ENCODE data around the gene SMARCC1.
A peak's percentile ranks its signal among the peaks of the same experiment; 100 is the strongest.

The SMARCC1 gene

DNA sequence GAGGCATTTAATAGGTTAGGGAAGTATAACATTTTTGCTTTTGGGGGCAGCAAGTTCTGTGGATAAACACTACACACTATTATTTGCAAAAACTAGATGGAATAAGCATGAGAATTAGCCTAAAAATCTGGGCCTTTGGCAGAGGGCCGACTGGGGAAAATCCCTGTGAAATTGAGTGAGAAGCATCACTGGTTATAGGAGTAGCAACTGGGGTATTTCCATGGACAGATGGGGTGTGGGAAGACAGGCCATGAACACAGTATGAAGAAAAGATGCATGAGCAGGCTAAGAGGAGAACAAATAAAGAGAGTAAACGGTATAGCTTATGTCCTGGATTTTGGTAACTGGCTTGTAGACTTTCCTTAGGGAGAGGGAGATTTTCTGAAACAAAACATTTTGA is 170.1 kb downstream of the SMARCC1 start:
- DNase-seq = no peak
- in situ Hi-C loops (cut with HindIII; ENCODE audit: low pct_ligation_motif_present, low pct_unique_long_range_greater_than_20kb, low sequenced_read_pairs) = no loop called here

DNA sequence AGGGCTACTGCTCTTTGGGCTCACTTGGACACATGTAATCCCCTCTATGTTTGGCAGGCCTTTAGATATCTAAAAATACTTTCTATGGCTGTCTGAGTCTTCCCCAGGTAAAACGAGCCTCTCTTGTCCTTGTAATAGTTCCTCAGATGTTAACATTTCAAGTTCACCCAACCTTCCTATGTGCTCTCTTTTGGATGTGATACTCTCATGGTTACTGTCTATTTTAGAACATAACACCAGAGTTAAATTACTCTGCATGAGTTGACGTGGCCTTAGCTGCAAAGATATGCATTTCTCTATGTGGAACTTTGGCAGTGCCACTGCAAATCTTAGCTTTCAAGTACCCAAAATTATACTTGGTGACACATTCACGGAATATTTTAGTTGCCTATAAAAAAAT is 171.1 kb downstream of the SMARCC1 start:
- in situ Hi-C loops (cut with HindIII; ENCODE audit: low pct_ligation_motif_present, low pct_unique_long_range_greater_than_20kb, low sequenced_read_pairs) = no loop called here
- DNase-seq = no peak

DNA sequence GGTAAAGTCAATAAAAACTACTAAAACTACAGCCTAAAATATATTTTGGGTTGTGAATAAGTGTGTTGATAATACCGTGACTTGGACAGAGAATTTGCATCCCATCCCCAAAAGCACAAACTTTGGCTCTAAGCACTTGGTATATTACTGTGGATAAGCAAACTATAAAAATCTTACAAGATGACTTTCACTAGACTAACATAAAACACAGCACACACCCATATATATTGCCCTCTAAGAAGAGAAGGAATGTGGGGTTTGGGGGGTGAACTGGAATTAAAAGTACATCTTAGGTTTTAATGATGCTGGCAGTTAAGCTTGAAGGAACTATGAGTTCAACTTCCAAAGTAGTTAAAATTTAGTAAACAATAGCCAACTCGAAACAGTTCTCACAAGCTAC is 174.4 kb downstream of the SMARCC1 start:
- in situ Hi-C loops (cut with HindIII; ENCODE audit: low pct_ligation_motif_present, low pct_unique_long_range_greater_than_20kb, low sequenced_read_pairs) = no loop called here
- no peak for DNase-seq

DNA sequence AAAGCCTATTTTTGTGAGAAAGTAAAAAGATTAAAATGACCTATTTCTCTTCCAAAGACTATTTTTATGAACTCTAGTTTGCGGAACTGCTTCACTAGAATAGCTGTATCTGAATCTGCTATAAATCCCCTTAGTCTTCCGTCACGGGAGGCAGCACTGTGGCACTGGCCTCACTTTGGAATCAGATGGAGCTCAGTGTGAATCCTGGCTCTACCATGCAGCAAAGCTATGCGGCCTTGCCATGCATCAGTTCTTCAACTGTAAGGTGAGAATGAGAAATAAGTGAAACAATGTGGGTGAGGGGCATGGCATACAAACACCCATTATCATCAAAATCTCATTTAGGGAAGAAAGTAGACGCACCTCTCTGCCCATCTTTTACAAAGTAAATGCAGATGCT is 175.5 kb downstream of the SMARCC1 start:
- no peak for DNase-seq
- in situ Hi-C loops (cut with HindIII; ENCODE audit: low pct_ligation_motif_present, low pct_unique_long_range_greater_than_20kb, low sequenced_read_pairs) = no loop called here

DNA sequence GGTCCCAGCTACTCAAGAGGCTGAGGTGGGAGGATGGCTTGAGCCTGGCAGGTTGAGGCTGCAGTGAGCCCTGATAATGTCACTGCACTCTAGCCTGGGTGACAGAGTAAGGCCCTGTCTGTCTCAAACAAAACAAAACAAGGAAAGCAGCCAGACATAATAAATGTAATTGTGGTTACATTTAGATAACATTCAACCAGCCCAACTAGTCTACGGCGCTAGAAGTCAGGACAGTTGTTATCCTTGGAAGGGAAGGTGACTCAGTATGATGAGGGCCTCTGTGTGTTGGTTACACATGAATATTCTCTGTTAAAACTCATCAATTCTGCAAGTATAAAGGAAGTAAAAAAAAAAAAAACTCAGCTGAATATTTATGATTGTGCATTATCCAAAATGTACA is 176.0 kb downstream of the SMARCC1 start:
- in situ Hi-C loops (cut with HindIII; ENCODE audit: low pct_ligation_motif_present, low pct_unique_long_range_greater_than_20kb, low sequenced_read_pairs) = no loop called here
- peak; percentile 6 for DNase-seq

DNA sequence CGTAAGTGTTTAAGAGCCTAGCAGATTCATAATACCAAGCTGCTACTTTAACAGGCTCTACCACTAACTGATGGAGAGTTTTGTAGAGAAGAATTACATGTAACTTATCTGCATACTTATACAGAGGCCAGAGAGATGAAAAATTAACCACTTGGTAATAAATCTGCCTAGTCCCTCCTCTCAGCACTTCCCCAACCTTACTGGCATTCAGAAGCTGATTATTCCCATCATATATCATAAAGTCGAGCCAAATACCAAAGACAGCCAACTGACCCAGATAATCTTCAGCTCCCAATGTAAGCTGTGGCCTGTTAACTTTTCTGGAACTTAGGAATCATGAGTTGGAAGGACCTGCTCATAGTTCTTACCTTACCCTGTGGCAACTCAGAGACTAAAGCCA is 177.5 kb downstream of the SMARCC1 start:
- no peak for DNase-seq
- in situ Hi-C loops (cut with HindIII; ENCODE audit: low pct_ligation_motif_present, low pct_unique_long_range_greater_than_20kb, low sequenced_read_pairs) = no loop called here

DNA sequence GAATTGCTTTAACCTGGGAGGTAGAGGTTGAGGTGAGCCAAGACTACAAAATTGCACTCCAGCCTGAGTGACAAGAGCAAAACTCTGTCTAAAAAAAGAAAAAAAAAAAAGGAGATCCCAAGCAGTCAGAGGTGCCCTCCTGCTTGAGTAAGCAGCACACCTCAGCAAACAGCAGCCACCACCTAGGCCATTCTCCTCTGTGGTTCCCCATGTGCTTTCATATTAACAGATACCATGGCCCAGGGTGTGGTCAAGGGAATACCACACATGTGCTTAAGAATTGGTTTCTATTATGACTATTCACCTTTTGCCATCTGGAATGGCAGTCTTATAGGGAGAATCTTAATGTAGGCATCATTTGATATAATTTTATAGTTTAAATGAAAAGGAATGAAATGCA is 178.4 kb downstream of the SMARCC1 start:
- in situ Hi-C loops (cut with HindIII; ENCODE audit: low pct_ligation_motif_present, low pct_unique_long_range_greater_than_20kb, low sequenced_read_pairs) = no loop called here
- no peak for DNase-seq

DNA sequence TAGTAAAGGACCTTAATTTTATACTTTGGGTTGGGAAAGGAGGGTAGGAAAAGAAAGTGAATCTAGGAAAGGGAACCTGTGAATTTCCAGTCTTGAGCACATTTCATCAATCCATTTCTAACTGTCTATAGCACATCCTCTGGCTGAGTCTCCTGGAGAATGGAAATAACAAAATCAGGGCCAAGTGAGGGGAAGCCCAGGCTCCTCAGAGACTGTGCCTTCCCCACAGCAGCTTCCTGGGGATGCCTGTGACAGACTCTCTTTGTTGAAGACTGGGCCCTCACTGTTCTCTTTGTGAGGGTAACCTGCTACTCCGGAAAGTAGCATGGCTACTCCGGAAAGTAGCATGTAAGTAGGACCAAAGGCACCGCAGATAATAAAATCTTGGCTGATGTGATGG is 180.4 kb downstream of the SMARCC1 start:
- in situ Hi-C loops (cut with HindIII; ENCODE audit: low pct_ligation_motif_present, low pct_unique_long_range_greater_than_20kb, low sequenced_read_pairs) = no loop called here
- DNase-seq = no peak

DNA sequence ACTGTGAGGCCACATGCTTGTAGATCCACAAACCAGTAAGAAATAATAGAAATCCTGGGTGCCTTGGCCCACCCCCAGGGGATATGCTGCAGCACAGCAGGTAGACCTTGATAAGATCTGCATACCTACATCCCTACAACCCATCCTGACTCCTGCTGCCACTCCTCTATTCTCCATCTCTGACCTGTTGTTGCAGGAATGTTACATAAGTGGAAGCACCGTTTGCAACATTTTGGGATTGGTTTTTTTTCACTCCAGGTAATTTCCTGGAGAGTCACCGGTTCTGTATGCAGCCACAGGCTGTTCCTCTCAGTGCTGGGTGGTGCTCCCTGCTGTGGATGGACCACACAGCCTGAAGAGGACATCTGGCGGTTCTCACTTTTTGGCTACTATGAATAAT is 186.9 kb downstream of the SMARCC1 start:
- no peak for DNase-seq
- in situ Hi-C loops (cut with HindIII; ENCODE audit: low pct_ligation_motif_present, low pct_unique_long_range_greater_than_20kb, low sequenced_read_pairs) = no loop called here

DNA sequence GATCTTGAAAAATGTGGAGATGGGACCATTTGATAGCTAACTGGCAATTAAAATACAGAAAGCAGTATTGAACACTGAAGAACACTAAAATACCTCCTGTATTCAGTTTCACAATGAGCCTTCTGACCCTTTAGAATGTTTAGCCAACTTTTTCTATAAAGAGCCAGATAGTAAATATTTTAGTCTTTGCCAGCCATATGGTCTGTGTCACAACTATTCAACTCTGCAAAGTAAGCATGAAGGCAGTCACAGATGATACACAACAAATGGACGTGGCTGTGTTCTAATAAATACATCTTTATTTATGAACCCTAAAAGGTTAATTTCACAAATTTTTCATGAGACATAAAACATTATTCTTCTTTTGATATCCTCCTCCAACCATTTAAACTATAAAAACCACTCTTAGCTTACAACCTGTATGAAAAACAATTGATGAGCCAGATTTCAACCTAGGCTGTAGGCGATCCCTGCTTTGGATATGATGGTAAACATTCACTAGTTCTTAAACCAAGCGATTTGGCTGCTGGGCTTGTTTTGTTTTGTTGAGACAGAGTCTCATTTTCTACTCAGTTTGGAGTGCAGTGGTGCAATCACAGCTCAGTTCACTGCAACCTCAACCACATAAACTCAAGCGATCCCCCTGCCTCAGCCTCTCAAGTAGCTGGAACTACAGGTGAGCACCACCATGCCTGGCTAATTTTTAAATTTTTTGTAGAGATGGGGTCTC is 189.5 kb downstream of the SMARCC1 start:
- in situ Hi-C loops (cut with HindIII; ENCODE audit: low pct_ligation_motif_present, low pct_unique_long_range_greater_than_20kb, low sequenced_read_pairs) = no loop called here

DNA sequence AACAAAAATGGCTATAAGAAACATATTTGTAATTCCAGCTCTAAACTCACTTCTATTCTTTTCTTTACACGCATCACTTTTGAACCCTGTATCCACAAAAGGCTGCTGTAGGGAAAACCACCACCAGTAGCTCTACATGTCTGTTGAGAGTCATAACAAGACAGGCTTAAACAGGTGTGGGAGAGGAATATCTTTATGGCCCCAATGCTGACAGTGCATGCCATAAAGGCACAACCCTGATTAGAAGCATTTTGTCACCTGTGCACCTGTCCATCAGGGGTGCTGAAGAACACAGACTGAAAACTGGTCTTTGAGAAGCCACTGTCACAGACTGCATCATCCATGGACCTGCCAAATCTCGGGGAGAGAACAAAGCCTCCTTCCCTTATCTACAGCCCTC is 191.5 kb downstream of the SMARCC1 start:
- in situ Hi-C loops (cut with HindIII; ENCODE audit: low pct_ligation_motif_present, low pct_unique_long_range_greater_than_20kb, low sequenced_read_pairs) = no loop called here
- no peak for DNase-seq

More for the DNA sequence above, 189.5 kb downstream of the SMARCC1 start:
- no peak for DNase-seq

DNA sequence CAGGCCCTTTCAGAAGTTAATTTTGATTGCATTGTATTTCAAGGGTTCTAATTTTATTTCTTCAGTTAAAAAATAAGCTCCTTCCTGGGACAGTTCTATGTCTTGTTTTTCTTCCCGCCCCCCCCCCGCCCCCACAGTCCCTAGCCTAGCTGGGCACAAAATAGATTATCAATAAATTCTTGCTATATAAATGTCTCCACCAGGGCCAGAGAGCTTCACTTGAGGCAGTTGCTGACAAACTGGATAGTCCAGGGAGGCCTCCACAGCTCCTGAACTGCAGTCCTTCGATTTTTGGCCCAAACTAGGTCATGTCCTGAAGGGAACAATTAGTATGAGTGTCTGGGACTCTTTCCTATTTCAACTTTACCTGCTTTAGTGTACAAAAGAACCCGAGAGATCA is 193.1 kb downstream of the SMARCC1 start:
- in situ Hi-C loops (cut with HindIII; ENCODE audit: low pct_ligation_motif_present, low pct_unique_long_range_greater_than_20kb, low sequenced_read_pairs) = no loop called here

DNA sequence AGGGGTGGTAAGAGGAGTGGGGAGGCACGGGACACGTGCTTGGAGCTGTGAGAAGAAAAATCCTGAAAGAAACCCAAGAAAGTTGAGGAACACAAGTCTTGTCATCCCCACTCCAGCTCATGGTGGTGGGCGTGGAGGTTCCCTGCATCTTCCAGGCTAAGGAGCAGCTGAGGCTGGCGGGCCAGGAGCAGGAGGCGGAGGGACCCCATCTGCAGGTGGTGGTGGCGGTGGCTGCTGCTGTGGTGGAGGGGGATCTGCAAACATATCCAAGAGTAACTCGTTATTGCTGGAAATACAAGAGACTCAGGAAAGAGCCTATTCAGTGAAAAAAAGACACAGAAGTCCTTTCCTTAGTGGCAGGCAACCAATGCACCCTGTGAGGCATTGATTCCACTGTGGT is 193.6 kb downstream of the SMARCC1 start:
- in situ Hi-C loops (cut with HindIII; ENCODE audit: low pct_ligation_motif_present, low pct_unique_long_range_greater_than_20kb, low sequenced_read_pairs) = no loop called here

More for the DNA sequence above, 193.1 kb downstream of the SMARCC1 start:
- DNase-seq = no peak

DNA sequence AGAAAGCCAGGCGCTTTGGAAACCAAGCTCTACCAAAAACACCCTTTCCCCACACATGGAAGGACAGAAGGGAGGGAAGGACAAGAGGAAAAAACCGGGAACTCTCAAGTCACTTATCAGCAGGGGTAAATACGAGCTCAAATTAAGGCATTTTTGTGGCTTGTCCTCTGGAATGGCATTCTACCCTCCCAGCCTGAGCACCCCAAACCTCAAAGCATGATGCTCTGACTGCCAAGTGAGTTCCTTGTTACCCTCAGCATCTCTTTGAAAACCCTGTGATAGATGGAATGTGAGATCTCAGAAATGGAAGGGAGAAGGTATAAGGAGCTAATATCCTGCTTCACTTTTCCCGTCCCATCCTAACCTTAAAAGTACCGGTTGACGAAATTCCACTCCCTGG is 194.9 kb downstream of the SMARCC1 start:
- no peak for DNase-seq
- in situ Hi-C loops (cut with HindIII; ENCODE audit: low pct_ligation_motif_present, low pct_unique_long_range_greater_than_20kb, low sequenced_read_pairs) = no loop called here

More for the DNA sequence above, 193.6 kb downstream of the SMARCC1 start:
- DNase-seq = no peak

DNA sequence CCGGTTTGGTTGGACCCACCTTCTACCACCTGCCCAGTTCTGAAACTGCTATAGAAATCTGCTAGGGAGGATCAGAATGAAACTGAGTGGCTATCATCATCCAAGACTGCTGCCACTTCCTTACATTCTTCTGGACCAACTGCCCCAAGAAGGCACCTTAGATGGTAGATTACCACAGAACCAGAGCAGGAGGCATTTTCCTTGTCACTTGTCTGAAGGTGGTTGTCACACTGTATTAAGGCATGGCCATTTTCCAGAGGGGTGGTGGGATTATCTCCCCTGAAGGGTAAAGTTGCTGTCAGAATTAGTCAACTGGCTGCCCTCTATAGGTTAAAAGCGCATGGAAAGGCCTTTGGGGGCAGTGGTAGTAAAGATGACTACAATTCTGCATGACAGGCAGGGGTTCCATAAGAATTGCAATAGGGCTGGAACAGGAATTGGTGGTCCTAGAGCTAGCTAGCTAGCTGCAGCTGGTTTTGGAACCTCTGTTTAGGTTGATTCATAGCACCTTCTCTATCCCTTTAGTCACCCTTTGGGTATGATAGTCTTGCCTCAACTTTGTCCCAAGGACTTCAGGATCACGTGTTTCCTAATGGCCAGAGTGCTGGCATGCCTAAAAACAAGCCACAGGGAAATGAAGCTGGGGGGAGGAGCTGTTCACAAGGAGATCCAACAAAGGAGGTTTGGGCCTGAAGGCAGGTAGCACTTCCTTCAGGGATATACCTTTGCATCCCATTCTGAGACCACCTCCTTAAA is 198.2 kb downstream of the SMARCC1 start:
- DNase-seq = no peak
- in situ Hi-C loops (cut with HindIII; ENCODE audit: low pct_ligation_motif_present, low pct_unique_long_range_greater_than_20kb, low sequenced_read_pairs) = no loop called here

DNA sequence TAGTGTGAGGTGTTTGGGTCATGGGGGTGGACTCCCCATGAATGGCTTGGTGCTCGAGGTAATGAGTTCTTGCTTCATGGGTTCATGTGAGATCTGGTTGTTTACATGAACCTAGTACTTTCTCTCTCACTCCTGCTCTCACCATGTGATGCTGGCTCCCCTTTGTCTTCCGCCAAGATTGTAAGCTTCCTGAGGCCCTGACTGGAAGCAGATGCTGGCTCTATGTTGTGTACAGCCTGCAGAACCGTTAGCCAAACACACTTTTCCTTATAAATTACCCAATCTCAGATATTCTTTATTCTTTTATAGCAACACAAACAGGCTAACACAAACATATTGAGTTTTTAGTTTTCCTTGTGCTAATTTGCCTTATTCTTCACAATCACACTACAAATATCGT is 199.9 kb downstream of the SMARCC1 start:
- in situ Hi-C loops (cut with HindIII; ENCODE audit: low pct_ligation_motif_present, low pct_unique_long_range_greater_than_20kb, low sequenced_read_pairs) = no loop called here
- DNase-seq = no peak

DNA sequence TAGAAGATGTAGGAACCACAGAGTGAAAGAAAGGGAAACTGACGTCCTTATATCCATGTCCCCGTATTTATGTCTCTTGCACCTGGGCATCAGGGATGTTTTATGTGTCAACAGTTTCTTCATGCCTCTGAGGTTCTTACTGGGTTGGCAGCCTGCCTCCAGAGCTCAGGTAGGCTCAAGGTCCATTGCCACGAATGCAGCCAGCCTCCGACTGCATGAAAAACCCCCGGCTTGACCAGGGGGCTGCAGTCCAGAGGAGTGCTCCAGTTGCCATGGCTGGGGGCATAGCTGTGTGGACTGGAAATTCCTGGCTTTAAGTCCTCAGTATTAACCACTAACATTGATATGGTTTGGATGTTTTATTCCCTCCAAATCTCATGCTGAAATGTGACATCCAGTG is 200.3 kb downstream of the SMARCC1 start:
- in situ Hi-C loops (cut with HindIII; ENCODE audit: low pct_ligation_motif_present, low pct_unique_long_range_greater_than_20kb, low sequenced_read_pairs) = no loop called here
- DNase-seq = no peak

DNA sequence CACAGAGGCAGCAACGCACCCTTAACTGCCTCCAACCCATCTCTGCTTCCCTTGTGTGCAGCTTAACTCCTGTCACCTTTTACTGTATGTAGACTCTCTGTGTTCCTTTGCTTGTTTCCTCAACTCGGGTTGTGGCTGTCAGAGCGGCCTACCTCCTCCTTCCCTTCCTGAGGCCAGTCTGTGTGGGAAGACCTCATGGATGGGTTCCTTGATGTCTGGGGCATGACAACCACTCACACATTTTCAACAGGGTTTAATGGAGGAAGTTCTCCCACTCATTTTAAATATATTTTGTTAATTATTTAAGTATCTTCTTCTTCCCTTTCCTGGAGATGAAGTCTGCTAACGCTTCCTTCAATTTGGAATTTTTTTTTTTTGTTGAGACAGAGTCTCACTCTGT is 201.2 kb downstream of the SMARCC1 start:
- DNase-seq = no peak
- in situ Hi-C loops (cut with HindIII; ENCODE audit: low pct_ligation_motif_present, low pct_unique_long_range_greater_than_20kb, low sequenced_read_pairs) = no loop called here

DNA sequence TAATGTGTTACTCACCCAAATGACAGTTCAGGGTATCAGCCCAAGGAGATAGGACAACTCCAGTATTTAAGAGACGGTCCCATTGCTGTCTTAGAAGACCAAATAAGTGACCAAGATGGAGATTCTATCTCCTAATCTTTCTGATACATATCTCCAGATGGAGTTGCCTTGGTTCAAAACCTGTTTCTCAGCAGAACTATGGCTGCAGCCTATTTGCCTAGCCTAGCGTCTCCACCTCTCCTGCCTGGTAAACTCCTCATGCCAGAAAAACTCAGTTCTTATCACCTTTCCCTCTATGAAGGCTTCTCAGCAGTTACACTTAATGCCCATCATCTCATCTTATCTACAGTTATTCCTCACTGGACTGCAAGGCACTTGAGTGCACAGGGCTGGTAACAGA is 201.8 kb downstream of the SMARCC1 start:
- in situ Hi-C loops (cut with HindIII; ENCODE audit: low pct_ligation_motif_present, low pct_unique_long_range_greater_than_20kb, low sequenced_read_pairs) = no loop called here
- no peak for DNase-seq

Data from ACHN (cell line).